DMS53 (cell line): ENCODE measurements around the gene MRPL41.
"Not testable (repeated sequence)": the region's sequence is repeated elsewhere in the genome, so short reads cannot be mapped to it uniquely, and the experiment has no call there.

Experiments used
- DNase-seq: peaks from one replicate; lab custom pipeline; 2025; lab: John Stamatoyannopoulos, UW

MRPL41 gene

DNA sequence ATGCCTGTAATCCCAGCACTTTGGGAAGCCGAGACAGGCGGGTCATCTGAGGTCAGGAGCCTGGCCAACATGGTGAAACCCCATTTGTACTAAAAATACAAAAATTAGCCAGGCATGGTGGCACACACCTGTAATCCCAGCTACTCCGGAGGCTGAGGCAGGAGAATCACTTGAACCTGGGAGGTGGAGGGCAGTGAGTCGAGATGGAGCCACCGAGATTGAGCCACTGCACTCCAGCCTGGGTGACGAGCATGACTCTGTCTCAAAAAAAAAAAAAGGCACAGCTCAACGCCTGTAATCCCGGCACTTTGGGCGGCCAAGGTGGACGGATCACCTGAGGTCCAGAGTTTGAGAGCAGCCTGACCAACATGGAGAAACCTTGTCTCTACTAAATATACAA lies 2.0 kb downstream of the MRPL41 start:
- DNase-seq: not testable (repeated sequence)

DNA sequence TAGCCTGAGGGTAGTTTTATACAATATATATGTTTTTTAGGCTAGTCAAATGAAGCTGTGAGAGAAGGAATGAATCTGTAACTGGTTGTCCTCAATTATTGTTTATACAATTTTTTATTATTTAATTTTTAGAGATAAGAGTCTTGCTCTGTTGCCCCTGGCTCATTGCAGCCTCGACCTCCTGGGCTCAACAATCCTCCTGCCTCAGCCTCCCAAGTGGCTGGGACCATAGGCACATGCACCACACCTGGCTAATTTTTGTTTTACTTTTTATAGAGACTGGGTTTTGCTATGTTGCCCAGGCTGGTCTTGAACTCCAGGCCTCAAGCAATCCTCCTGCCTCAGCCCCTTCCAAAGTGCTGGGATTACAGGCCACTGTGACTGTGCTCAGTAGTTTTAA lies 2.7 kb downstream of the MRPL41 start:
- DNase-seq: no peak

DNA sequence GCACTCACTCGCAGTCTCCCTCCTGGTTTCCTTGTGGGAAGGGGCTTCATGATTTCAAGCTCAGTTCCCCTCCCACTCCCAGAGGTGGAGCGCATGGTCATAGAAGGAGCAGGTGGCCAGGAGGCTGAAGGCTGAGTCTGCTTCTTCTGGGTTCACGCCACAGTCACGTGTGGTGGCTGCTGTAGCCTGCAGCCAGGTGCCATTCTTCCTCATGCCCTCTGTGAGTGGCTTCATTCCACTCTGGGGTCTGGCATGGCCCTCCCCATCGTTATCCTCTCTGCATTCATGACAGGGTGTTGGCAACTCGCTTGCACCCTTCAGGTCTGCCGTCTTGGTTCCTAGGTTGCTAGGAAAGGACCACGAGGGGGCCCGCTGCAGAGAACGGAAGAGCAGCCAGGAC lies 3.5 kb downstream of the MRPL41 start:
- DNase-seq: no peak

DNA sequence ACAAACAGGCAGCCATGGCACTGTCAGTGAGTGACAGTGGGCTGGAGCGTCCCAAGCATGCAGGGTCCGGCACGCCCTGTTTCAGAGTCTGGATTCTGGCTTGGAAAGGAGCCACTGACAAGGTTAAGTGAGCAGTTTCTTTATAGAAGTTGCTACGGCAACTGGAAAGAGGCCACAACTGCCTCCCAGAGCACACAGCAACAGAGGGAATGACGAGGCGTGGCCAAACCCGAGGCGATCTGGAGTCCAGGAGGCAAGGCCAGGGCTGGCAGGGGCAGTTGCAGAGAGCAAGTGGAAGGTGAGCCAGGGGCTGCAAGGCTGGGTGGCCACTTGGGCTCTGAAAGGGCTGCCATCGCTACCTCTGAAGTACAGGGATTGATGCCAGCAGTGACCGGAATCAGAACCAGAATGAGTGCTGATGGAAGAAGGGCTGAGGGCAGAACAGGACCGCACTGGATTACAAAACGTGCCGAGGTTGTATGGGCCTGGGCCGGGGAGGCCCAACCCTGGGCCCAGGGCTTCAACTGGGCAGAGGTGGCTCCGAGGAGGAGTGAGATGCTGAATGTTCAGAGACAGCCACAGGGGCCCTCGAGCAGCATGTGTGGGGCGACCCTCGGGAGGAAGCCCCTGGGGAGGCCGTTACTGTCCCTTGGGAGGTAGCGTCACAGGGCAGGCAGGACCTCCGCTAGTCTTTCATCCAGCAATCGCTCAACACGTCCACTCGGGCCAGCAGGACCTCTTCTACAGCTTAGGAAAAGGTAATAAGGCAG lies 4.6 kb downstream of the MRPL41 start:
- peak; percentile 26 for DNase-seq

DNA sequence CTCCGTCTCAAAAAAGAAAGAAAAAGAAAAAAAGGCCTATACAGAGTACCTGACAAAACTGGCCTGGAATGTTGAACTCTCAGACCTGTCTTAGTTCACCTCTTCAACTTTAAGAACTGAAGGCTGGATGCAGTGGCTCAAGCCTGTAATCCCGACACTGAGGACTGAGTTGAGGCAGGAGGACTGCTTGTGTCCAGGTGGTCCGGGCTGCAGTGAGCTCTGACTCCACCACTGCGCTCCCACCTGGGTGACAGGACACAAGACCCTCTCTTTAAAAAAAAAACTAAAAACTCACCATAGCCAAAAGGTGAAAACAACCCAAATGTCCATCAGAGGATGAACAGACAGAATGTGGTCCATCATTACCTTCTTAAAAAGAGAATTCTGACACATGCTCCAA lies 6.4 kb downstream of the MRPL41 start:
- no peak for DNase-seq

DNA sequence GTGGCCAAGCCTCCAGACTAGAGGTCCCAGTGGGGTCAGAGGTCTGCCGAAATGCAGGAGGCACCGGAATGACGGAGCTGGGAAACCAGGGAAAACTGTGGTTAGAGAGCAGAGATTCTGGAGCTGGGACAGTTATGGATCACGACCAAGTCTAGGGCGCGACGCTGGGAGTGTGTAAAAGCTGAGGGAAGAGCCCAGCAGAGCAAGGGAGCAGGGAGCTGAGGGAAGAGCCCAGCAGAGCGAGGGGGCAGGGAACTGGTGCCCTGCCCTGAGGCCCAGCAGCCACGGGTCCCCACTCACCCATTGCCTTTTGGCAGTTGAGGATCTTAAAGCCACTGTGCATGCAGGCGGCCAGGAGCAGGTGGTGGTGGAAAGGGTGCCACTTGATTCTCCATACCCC lies 12.5 kb downstream of the MRPL41 start:
- DNase-seq: no peak

DNA sequence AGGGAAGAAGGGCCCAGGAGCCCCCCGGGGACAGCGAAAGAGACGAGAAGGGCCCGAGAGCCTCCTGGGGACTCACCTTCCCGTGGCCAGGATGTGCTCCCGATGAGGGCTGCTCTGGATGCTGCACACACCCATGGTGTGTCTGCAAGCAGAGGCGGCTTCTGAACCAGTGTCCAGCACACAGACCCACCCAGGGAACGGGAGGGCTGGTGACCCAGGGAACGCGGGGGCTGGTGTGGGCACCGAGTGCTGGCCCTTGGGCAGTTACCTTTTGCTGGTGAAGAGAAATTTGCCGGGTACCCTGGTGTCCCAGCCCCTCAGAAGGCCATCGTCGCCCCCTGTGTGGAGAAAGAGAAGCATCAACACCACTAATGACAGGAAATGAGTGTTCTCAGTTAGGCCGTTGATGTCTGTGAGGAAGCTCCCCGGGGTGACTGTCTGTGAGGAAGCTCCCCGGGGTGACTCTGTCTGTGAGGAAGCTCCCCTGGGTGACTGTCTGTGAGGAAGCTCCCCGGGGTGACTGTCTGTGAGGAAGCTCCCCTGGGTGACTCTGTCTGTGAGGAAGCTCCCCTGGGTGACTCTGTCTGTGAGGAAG lies 13.2 kb downstream of the MRPL41 start:
- DNase-seq: no peak

DNA sequence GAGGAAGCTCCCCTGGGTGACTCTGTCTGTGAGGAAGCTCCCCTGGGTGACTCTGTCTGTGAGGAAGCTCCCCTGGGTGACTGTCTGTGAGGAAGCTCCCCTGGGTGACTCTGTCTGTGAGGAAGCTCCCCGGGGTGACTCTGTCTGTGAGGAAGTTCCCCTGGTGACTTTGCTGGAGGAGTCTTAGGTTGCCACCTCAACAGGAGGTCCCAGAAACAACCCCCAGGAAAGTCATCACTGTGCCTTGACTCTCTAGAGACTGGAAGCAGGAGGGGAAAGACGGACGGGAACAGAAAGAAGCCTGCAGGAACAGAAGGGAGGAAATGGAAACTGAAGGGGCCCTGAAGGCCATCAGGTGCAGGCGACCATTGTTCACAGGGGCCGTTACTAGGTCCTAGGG lies 16.8 kb downstream of the MRPL41 start:
- not testable (repeated sequence) for DNase-seq

DNA sequence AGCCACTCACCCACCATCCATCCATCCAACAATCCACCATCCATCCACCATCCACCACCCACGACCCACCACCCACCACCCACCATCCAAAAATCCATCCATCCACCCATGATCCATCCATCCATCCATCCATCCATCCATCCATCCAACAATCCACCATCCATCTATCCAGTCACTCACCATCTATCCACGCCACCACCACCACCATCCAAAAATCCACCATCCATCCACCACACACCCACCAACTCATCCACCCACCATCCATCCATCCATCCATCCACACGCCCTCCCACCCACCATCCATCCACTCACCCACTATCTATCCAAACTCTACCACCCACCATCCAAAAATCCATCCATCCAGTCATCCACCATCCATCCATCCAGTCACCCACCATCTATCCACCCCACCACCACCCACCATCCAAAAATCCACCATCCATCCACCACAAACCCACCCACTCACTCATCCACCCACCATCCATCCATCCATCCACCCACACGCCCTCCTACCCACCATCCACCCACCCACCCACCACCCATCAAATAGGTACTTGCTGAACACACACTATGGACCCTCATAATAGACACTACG lies 18.0 kb downstream of the MRPL41 start:
- DNase-seq: no peak

DNA sequence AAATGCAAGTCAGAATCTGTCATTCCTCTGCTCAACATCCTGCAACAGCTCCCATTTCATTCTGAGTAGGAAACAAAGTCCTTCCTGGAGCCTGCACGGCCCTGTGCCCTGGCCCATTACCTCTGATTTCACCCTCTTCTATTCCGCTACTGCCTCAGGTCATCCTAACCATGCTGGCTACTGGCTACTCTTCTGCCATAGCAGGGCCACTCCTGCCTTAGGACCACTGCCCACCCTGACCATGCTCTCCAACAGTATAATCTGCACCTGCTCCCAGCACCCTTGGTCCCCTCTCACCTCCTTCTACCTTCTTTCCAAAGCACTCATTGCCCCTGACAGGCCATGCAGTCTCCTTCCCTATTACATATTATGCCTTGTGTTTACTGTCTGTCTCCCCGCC lies 18.9 kb downstream of the MRPL41 start:
- no peak for DNase-seq

DNA sequence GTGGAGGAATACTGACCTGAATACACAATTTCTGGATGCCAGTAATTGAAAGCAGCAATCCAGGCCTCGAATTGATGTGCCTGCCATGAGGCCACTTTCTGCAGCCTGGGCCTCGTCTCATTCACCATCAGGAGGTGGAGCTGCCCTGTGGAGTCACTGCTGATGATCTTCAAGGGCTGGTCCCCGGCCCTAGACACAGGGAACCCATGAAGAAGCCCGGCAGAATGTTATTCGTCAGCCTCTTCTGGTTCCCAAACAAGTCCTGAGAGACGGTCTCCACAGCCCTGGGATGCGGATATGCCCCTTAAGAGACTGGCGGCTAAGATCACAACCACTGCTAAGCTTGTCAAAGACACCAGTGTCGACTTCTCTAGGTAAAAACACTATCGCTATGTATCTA lies 22.5 kb downstream of the MRPL41 start:
- DNase-seq: no peak

DNA sequence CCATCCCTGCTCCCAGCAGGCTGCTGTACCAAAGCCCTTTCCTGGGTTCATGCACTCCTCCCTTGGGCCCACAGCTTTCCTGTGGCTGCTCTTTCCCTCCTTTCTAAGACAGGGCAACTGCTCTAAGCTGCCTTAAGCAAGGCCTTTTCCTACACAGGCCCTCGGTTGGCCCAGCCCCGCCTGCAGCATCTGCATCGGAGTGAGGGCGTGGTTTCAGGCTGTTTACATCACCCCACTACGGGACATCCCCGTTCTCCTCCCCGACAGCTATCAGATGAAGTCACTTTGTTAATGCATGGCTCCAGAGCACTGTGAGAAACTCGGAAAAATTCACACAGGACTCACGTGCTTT lies 23.7 kb downstream of the MRPL41 start:
- no peak for DNase-seq

DNA sequence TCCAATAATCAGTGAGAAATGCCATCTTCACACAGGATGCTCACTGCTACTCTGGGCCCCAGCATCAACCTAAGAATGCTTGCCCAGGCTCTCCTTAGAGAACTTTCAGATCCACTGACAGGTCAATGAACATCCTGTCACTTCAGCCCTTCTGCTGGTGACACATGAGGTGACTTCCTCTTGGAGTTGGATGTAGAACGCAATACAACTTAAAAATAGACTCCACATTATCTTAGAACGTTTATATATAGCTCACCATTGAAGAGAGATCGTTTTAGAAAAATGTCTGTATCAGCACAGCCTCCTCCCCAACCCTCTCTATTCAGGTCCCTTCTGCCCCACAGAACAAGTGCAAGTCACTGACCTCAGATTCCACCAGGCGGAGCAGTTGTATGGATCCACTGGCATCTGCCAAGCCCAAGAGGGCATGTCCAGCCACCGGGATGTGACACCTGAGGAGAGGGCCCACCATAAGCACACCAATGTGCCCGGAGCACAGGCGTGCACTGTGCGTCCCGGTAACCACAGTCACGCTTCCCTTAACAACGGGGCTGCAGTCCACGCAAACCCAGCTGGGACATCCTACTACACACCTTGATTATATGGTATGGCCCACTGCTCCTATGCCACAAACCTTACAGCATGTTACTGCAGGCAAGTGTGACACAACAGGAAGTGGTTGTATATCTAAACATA lies 24.2 kb downstream of the MRPL41 start:
- DNase-seq: no peak

DNA sequence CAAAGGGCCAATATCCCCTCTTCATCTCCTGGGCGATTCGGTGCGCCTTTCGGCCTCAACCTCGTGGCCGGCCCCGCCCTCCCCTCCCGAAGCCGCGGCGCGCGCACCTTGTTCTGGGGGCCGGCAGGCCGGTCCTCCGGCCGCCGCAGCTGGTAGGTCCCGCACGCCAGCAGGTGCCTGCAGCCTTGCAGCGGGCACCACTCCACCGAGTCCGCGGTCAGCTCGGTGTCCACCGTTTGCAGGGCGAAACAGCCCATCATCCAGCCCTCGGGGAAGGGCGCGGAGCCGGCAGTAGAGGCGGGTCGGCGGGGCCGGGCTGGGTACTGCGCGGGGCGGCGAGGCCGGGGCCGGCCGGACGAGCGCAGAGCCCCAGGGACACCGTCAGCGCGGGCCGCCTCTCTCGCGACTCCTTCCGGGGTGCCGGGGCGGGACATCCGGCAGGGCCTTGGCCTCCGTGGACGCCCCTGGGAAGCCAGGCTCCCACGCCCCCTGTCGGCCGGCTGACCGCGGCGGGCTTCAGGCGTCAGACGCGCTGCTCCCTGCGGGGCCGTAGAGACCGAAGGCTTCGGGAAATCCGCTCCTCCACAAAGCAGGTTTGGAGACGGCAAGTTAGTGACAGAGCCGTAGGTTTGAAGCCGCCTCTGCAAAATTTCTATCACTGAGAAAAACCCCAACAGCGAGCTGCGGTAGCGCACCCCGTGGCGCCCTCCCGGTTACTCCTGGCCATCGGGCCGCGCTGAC lies 27.0 kb downstream of the MRPL41 start, which contains the start of gene DPH7:
TSS of gene DPH7 (minus strand) at position 408 of the 741 bp plus-strand sequence. CDS start at position 260, 148 bp downstream.
- DNase-seq: peak; percentile 98

DNA sequence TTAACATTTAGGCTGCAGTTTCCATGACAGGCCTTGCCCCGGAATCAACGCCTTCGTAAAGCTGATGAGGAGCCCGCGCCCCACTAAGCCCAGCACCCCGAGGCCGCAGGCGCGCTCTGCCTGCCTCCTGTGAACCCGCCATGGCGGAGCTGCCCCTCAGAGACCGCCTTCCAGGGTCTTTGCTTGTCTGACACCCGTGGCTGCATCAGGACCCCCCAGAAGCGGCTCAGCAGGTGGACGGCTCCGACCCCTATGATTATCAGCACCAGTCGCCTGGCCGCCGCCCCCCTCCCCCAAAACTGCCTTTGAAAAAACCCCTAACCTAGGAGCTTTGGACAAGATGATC lies 27.6 kb downstream of the MRPL41 start:
- peak; percentile 53 for DNase-seq

DNA sequence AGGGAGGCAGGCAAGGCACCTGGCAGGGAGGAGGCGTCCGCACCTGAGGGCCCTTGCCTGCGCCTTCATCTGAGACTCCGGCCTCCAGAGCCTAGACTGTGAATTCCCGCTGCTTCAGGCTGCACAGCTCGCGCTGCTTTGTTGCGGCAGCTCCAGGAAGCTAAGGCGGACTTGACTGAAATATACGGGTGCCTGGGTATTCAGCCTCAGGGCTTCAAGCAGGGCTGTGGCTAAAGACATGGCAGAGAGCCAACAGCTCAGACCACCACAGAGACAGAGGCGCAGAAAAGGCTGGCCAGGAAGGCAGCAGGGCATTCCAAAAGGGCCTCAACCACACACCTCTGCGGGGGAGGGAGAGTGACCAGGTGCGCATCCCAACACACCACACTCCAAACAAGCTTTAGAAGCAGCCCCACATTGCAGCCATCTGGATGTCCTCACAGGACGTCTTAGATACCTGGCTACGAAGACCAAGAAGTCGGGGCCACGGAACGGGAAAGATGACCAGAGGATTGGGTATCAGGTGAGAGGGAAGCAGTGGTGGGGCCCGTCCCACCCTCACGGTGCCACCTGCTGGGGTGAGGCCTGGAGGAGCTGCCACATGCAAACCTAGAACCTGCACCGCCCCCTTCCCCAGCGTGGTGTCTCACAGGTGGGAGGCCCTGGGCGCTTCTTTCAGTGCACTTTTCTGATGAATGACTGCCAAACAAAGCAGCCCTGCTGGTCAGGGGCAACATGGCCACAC lies 28.7 kb downstream of the MRPL41 start:
- DNase-seq: peak; percentile 22

DNA sequence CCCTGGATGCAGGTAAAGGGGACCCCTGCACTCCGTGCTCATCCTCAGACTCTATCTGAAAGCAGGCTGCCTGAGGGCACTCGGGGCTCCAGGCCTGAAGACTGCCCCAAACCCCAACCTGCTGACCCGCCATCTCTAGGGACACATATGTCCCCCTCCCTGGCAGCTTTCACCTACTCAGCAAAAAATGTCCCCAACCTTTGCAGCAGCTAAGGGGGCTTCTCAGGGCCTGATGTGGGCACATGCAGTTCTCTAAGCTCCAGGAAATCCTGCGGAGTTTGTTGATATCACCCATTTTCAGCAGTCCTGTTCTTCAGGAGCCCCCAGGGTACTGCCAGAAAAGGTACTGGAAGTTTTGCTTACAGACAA lies 29.3 kb downstream of the MRPL41 start:
- no peak for DNase-seq

DNA sequence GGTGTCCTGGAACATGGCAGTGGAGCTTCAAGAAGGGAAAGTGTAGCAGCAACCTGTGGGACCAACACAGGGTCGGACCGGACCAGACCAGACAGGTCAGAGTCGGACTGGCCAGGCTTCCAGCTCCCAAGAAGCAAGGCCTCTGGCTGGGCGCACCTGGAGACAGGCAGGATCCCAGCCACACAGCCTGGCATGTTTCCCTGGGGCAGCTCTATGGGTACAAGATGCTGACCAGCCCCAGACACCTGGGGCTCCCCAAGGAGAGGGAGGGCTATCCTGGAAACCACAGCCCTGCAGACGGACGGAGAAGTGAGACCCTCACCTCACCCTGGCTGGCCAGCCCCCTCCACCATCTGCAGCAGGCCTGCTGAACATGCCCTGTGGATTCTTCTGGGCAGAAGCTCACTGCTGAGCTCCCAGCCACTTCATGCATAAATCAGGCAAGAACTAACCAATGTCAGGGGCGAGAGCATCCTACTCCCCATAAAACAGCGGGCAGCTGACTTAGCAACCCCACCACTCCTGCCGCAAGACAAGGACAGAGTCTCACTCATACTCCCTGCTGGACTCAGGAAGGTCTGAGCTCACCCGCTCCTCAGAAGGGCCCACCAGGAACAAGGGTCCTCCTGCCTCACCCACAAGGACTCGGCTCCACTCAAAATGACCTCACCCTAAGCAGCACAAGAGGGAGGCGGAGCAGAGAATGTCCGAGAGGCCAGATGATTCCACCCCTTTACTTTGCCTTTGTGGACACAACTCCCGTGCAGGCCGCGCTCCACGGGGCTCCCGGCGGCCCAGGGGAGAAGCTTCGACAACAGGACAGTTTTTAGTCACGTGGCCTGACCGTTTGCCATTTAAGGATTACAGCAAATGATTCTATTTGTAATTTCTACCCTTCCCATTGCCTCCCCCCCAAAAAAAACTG lies 29.9 kb downstream of the MRPL41 start:
- peak; percentile 35 for DNase-seq

DNA sequence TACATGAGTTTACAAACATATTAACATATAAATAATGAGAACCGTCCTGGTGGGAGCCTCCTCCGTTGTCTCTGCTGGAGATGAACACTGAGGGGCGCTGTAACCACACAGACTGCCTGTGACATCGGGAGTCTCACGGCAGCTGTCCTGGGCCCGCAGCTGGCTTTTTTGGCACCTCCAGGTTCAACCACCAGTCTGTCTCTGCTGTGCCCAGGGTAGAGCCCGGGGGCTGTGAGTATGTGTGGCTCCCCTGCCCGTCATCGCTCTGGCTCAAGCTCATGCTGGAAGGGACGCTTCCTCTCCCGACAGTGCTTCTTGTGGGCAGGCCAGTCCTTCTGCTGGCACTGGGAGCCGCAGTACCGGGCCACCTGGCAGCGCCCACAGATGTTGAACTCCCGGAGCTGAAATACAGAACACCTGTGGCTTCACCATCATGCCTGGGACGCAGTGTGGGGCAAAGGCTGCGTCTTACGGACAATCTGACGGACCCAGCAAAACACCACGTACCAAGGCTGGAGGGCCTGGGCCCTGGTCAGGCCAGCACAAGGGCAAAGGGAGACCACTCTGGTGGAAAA lies 30.7 kb downstream of the MRPL41 start:
- peak; percentile 66 for DNase-seq

DNA sequence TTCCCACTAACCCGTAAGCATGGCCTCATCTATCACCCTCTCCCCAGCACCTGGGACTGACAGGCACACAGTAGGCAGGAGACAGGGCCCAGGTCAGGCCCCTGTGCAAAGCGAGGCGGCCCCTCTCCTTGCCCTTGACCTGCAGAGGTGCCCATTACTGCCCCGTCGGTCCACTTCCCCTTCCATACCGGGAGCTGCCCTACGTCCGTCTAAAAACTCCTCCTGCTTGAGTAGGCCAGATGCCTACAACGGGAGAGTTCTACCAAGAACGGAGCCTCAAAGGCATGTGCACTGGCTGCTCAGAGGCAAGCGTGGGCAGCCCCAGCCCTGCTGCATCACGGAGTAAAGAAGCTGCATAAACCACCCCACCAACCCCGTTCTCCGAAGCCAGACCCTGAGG lies 31.7 kb downstream of the MRPL41 start:
- no peak for DNase-seq
